AG09309 (cell line): ENCODE measurements around the gene S100A5.
A peak's percentile ranks its signal among the peaks of the same experiment; 100 is the strongest.

Source experiments
- DNase-seq: peaks from one replicate; pipeline ENCODE4 v3.0.0-alpha.2; 2010; ENCODE audit warnings: low read depth
- H3K4me3 ChIP-seq: 2 replicates; pipeline ENCODE4 v1.5.1; 2011; ENCODE audit warnings: mild to moderate bottlenecking, low read depth, low read length, moderate library complexity; ENCODE audit not compliant: control insufficient read depth
- CTCF ChIP-seq: IDR thresholded peaks from 2 replicates; pipeline ENCODE4 v1.5.1; 2011; ENCODE audit warnings: mild to moderate bottlenecking, low read depth, low read length, inconsistent platforms; ENCODE audit not compliant: insufficient read depth, control insufficient read depth; ENCODE audit errors: missing control alignments

S100A5 gene

GRCh38 chr1:153546371-153546770, 5.6 kb upstream of the S100A5 start:
- peak overlapping the region; percentile 52 for H3K4me3 ChIP-seq
- DNase-seq: no peak
- no peak for TF ChIP-seq CTCF

- H3K4me3 ChIP-seq: peak within 1 kb of the TSS; percentile 52
- no peak for TF ChIP-seq CTCF
- peak; percentile 80 for DNase-seq
These were observed 4.6 kb upstream of the S100A5 start, which contains the start of gene S100A4 for GRCh38 chr1:153545067-153546055. Gene S100A4 (minus strand): TSS chr1:153545806. CDS start chr1:153544794, 1,012 bp downstream.

- DNase-seq: no peak
- TF ChIP-seq CTCF: no peak
- H3K4me3 ChIP-seq: peak overlapping the region; percentile 52
These were observed 3.8 kb upstream of the S100A5 start for GRCh38 chr1:153544453-153545066.

GRCh38 chr1:153543736-153544135, 3.0 kb upstream of the S100A5 start:
- no peak overlapping the region; the same call in 1 of the 2 replicates for H3K4me3 ChIP-seq
- DNase-seq: no peak
- TF ChIP-seq CTCF: no peak

- DNase-seq: no peak
- no peak overlapping the region; the same call in 1 of the 2 replicates for H3K4me3 ChIP-seq
These were observed 2.4 kb upstream of the S100A5 start for GRCh38 chr1:153542956-153543711.

More at GRCh38 chr1:153542956-153543711, 2.4 kb upstream of the S100A5 start:
- TF ChIP-seq CTCF: no peak
